AG04449 (cell line): ENCODE measurements around the gene PHLPP2.

Experiments
- CTCF ChIA-PET: fragments of 350-600 bp; formaldehyde crosslinking; extraction: SDS; loops from one replicate; lab custom pipeline; 2021; ENCODE audit warnings: antibody characterized with exemption; lab: Yijun Ruan, JAX
- POLR2A ChIA-PET: fragments of 400-600, 350-600 bp; formaldehyde crosslinking; extraction: SDS; loops from one replicate; lab custom pipeline; 2020; ENCODE audit warnings: antibody characterized with exemption, inconsistent platforms; lab: Yijun Ruan, JAX
- DNase-seq: peaks from one replicate; pipeline ENCODE4 v3.0.0-alpha.2; 2010; ENCODE audit warnings: low read depth, low spot score
- H3K4me3 ChIP-seq: 2 replicates; pipeline ENCODE4 v1.5.1; 2011; ENCODE audit warnings: low read depth, mild to moderate bottlenecking, control low read depth, low read length
- TF ChIP-seq, protein P1 (sequence below): IDR thresholded peaks from one replicate; pipeline ENCODE4 v1.5.1; 2011; ENCODE audit warnings: mild to moderate bottlenecking, moderate library complexity, low read length, control low read depth, inconsistent platforms; ENCODE audit not compliant: insufficient read depth; ENCODE audit errors: missing control alignments

The PHLPP2 gene

DNA sequence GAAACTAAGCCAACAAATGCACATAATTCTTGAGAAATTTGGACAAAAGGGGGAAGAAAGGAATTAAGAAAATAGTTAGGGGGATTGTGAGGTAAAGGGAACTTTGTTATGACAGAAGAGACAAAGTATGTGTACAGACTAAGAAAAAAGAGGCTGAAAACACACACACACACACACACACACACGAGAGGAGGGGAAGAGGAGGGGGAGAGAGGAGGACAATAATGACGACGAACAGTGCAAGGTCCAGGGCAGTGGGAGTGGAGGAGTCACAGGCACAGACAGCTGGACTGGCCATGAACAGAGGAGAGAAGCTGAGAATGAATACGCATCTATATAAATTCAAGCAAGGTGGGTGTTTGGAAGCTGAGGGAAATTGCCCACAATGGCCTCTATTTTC, 54.0 kb downstream of the PHLPP2 start:
- TF ChIP-seq, protein P1, sequence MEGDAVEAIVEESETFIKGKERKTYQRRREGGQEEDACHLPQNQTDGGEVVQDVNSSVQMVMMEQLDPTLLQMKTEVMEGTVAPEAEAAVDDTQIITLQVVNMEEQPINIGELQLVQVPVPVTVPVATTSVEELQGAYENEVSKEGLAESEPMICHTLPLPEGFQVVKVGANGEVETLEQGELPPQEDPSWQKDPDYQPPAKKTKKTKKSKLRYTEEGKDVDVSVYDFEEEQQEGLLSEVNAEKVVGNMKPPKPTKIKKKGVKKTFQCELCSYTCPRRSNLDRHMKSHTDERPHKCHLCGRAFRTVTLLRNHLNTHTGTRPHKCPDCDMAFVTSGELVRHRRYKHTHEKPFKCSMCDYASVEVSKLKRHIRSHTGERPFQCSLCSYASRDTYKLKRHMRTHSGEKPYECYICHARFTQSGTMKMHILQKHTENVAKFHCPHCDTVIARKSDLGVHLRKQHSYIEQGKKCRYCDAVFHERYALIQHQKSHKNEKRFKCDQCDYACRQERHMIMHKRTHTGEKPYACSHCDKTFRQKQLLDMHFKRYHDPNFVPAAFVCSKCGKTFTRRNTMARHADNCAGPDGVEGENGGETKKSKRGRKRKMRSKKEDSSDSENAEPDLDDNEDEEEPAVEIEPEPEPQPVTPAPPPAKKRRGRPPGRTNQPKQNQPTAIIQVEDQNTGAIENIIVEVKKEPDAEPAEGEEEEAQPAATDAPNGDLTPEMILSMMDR, result no peak
- DNase-seq, result no peak
- POLR2A ChIA-PET, result no interaction called here
- no peak overlapping the region for H3K4me3 ChIP-seq
- CTCF ChIA-PET, result interaction anchor here (0.9 to 2.1 kb wide), 7 partner anchors 9 to 60 kb away, joined by 3 to 7 read pairs (median 4); no protein-coding TSS in a partner anchor

DNA sequence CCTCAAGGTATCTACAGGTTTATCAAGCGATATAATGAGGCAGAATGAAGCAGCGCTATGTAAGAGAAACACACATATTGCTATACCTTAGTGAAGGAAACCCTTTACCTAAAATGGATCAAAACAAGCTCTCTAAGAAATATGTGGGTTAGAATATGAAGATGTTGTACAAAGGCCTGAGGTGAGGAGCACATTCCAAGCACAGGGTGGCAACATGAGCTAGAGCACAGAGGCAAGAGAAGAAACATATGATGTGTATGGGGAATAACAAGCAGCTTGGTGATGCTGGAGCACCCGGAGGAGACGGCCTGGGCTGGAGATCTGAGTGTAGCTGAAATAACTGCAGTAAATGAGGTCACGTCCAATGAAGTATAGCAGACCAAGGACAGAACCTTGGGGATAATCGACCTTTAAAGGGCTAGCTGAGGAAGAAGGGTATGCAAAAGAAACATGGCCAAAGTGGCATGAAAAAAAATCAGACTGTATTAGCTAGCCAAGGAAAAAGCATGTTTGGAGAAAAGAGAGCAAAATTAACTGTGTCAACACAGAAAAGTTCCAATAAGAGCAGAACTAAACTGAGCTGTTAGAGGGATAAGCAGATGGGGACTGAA, 54.5 kb downstream of the PHLPP2 start:
- CTCF ChIA-PET, result interaction anchor here (0.8 to 2.1 kb wide), 8 partner anchors 10 to 292 kb away, joined by 3 to 7 read pairs (median 4); no protein-coding TSS in a partner anchor
- TF ChIP-seq, protein P1, result peak; percentile 3
- H3K4me3 ChIP-seq, result no peak overlapping the region
- POLR2A ChIA-PET, result no interaction called here
- no peak for DNase-seq

DNA sequence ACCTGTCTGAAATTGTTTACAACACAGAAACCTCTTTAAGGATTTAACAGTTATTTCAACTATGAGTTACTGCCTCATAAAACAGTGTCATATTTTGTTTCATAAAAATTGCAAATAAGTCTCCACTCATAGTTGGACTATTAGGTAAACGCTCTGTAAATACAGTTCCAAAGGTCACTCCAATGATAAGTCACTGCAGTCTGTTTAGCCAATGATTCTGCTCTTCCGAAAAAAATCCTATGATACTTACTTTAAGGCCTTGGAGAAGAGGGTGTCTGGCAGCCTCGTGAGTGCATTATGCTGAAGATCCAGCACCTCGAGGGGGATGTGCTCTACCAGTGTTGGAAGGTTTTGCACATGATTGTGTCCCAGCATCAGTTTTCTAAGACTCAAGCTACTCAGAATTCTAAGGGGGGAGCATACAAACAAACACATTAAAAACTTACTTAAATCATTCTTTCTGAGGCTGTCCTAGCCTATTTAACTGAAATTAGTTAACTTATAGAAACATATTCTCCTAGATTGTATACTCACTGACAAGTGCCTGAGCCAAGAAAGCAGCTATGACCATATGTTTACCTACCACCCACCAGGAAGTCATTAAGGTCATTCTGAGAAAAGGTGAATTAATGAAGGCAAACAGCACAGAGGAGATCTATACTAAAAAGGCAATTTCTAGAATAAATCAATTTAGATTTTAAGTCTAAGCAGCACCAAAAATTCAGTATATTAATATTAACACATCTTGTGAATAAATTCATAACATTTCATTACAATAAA, 57.4 kb downstream of the PHLPP2 start:
- no peak overlapping the region for H3K4me3 ChIP-seq
- DNase-seq, result no peak
- TF ChIP-seq, protein P1, result no peak
- CTCF ChIA-PET, result no interaction called here
- POLR2A ChIA-PET, result no interaction called here

DNA sequence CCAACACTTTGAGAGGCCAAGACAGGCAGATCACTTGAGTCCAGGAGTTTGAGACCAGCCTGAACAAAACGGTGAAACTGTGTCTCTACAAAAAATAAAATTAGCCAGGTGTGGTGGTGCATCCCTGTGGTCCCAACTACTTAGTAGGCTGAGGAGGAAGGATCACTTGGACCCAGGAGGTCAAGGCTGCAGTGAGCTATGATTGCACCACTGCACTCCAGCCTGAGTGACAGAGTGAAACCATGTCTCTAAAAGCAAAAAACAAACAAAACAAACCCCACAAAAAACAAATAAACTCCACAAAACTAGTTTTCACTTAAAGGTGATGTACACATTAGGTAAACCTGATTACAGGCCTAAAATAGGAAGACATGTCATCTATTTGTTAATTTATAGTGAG, 58.2 kb downstream of the PHLPP2 start:
- no peak for DNase-seq
- H3K4me3 ChIP-seq, result no peak overlapping the region
- CTCF ChIA-PET, result no interaction called here
- POLR2A ChIA-PET, result no interaction called here
- TF ChIP-seq, protein P1, result no peak

DNA sequence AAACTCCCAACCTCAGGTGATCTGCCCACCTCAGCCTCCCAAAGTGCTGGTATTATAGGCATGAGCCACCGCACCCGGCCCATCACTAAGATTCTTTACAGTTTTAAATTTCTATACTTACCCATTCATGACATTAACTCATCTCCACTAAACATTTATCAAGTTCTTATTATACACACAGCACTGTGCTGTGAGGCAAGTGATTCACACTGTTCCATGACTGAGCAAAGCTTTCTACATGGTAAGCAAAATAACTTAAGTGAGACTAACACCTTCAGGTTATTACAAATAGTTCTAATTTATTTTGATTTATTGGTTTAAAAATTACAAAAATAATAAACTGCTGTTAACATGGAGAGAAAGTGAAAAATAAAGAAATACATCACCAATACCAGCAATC, 65.0 kb downstream of the PHLPP2 start:
- DNase-seq, result no peak
- POLR2A ChIA-PET, result no interaction called here
- CTCF ChIA-PET, result interaction anchor here (0.6 to 1.2 kb wide), 3 partner anchors 11 to 300 kb away, joined by 3 read pairs; no protein-coding TSS in a partner anchor
- TF ChIP-seq, protein P1, result no peak
- H3K4me3 ChIP-seq, result no peak overlapping the region

DNA sequence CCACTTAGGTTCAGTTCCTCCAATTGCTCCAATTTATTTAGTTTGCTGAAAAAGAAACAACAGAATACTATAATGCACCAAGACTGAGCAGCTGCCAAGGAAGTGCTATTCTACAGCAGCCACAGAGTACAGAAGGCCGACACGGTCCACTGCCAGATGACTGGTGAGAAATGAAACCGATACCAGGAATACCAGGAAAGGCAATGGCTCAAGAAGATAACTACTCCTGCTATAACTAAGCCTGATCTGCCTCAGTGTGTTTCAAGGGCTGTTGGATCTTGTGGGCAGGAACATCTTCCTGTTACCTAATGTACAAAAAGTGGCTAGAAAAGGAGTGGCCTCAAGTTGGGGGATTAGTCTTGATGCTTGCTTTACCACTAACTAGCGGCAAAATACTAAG, 65.7 kb downstream of the PHLPP2 start:
- ChIA-PET CTCF (interaction anchor here (0.9 to 1.2 kb wide), 2 partner anchors 11 to 301 kb away, joined by 3 read pairs; no protein-coding TSS in a partner anchor), POLR2A (no interaction called here)
- H3K4me3 ChIP-seq, result no peak overlapping the region
- TF ChIP-seq, protein P1, result no peak
- DNase-seq, result no peak
